ENCODE measurements around the gene TNFRSF19.

TNFRSF19 gene

GRCh38 chr13:23679220-23679619 is 109.0 kb downstream of the TNFRSF19 start:
- no peak for DNase-seq (ENCODE audit: low read depth in 1 of 2, low spot score in 1 of 2)
- in situ Hi-C loops (cut with HindIII; ENCODE audit: low pct_unique_long_range_greater_than_20kb, low sequenced_read_pairs) = no loop called here
- TF ChIP-seq JUND (IDR thresholded peaks at IDR 0.05; ENCODE audit: low read depth) = no peak

DNA sequence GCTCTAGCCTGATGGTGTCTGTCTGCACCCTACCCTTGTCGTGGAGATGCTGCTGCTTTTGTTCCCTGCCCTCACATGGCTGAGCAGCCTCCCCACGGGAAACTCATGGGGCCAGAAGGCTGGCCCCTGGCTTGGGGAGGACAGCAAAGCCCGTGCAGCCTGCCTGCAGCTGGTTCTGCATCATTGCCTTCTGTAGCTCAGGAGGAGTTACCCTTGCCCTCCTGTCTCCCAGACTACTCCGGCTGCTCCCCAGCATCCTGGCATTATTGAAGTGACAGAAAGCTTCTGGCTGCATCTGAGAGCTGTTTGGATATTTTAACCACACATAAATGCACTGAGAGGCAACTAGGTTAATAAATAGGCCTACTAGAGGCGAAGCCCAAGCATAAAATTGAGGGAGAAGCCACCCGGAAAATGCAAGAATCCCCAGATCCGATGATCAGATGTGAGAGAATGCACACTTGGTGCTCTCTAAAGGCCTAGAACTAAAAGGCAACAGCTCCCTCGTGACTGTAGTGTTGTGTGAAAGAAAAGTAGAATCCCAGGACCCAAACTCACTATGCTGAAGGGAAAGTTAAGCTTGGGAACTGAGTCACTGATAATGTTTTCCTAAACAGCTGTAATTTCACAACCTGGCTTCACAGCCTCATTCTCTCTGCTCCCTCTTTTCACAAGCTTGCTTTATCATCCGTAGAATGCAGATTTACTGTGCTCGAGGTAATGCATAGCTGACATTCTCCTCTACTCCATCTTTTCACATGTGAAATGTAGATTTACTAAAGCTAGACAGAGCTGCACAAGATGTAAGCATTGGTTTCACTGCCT is 110.8 kb downstream of the TNFRSF19 start:
- TF ChIP-seq JUND (IDR thresholded peaks at IDR 0.05; ENCODE audit: low read depth) = no peak
- in situ Hi-C loops (cut with HindIII; ENCODE audit: low pct_unique_long_range_greater_than_20kb, low sequenced_read_pairs) = no loop called here
- no peak for DNase-seq (ENCODE audit: low read depth in 1 of 2, low spot score in 1 of 2)

DNA sequence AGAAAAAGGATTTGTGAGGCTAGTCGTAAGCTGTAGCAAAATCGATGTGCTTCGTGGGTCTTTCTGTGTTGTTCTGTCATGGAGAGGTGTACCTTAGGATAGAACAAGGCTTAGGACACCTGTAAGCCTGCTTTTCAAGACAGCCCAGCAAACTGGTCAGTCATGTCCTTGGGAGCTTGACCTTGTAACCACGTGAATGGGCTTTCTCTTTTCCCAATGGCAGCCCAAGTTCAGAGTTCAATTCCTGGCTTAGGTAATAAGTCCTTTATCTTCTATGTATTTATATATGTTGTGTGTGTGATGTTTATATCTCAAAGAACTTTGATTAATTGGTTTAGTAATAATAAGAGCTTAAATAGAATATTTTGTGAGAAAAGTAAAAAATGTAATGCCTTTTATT is 112.9 kb downstream of the TNFRSF19 start:
- no peak for TF ChIP-seq JUND (IDR thresholded peaks at IDR 0.05; ENCODE audit: low read depth)

GRCh38 chr13:23684647-23685046 is 114.4 kb downstream of the TNFRSF19 start:
- no peak for TF ChIP-seq JUND (IDR thresholded peaks at IDR 0.05; ENCODE audit: low read depth)
- in situ Hi-C loops (cut with HindIII; ENCODE audit: low pct_unique_long_range_greater_than_20kb, low sequenced_read_pairs) = no loop called here
- no peak for DNase-seq (ENCODE audit: low read depth in 1 of 2, low spot score in 1 of 2)

More for the DNA sequence above, 112.9 kb downstream of the TNFRSF19 start:
- no peak for DNase-seq (ENCODE audit: low read depth in 1 of 2, low spot score in 1 of 2)
- in situ Hi-C loops (cut with HindIII; ENCODE audit: low pct_unique_long_range_greater_than_20kb, low sequenced_read_pairs) = no loop called here

GRCh38 chr13:23685416-23685815 is 115.2 kb downstream of the TNFRSF19 start:
- in situ Hi-C loops (cut with HindIII; ENCODE audit: low pct_unique_long_range_greater_than_20kb, low sequenced_read_pairs) = no loop called here
- no peak for DNase-seq (ENCODE audit: low read depth in 1 of 2, low spot score in 1 of 2)
- no peak for TF ChIP-seq JUND (IDR thresholded peaks at IDR 0.05; ENCODE audit: low read depth)

DNA sequence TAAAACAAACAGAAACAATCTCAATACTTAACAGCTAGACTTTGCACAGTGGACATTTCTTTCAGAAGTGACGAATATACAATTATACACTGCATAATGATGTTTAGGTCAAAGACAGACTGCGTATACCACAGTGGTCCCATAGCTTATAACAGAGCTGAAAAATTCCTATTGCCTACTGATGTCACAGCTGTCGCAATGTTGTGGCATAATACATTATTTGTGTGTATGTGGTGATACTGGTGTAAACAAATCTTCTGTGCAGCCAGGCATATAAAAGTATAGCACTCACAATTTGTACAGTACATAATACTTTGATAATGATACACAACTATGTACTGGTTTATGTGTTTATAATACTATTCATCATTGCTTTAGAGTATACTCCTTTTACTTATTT is 116.7 kb downstream of the TNFRSF19 start:
- in situ Hi-C loops (cut with HindIII; ENCODE audit: low pct_unique_long_range_greater_than_20kb, low sequenced_read_pairs) = no loop called here
- no peak for TF ChIP-seq JUND (IDR thresholded peaks at IDR 0.05; ENCODE audit: low read depth)
- no peak for DNase-seq (ENCODE audit: low read depth in 1 of 2, low spot score in 1 of 2)

DNA sequence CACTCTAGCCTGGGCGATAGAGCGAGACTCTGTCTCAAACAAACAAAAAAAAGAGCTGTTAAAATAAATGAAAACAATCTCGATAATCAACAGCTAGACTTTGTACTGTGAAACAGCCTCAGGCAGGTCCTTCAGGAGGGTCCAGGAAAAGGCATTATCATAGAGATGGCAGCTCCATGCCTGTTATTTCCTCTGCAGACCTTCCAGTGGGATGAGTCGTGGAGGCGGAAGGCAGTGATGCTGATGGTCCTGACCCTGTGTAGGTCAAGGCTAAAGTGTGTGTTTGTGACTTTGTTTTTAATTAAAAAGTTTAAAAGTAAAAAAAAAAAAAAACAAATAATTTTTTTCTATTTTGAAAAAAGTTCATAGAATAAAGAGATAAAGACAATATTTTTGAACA is 117.4 kb downstream of the TNFRSF19 start:
- TF ChIP-seq JUND (IDR thresholded peaks at IDR 0.05; ENCODE audit: low read depth) = no peak
- DNase-seq (ENCODE audit: low read depth in 1 of 2, low spot score in 1 of 2) = no peak
- in situ Hi-C loops (cut with HindIII; ENCODE audit: low pct_unique_long_range_greater_than_20kb, low sequenced_read_pairs) = no loop called here

- TF ChIP-seq JUND (IDR thresholded peaks at IDR 0.05; ENCODE audit: low read depth) = no peak
- in situ Hi-C loops (cut with HindIII; ENCODE audit: low pct_unique_long_range_greater_than_20kb, low sequenced_read_pairs) = no loop called here
- DNase-seq (ENCODE audit: low read depth in 1 of 2, low spot score in 1 of 2) = no peak
These were observed 118.1 kb downstream of the TNFRSF19 start for GRCh38 chr13:23688336-23688735.

DNA sequence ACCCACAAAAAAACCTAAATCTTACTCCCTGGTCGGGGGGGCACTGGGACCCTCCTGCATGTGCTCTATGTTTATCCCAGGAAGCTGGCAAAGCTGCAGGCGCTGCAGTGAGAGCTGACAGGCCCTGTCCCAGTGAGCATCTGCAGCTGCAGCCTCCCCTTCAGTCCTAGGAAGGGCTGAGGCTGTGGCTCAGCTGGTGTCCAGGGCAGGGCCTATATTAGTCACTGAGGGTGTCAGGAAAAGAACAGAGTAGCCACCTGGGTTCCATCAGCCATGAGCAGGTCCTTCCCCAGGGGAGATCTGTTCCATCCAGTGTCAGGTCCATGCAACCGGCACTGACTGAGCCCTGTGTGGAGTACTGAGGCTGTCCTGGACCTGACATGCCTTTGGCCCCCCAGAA is 120.5 kb downstream of the TNFRSF19 start:
- TF ChIP-seq JUND (IDR thresholded peaks at IDR 0.05; ENCODE audit: low read depth) = no peak
- no peak for DNase-seq (ENCODE audit: low read depth in 1 of 2, low spot score in 1 of 2)
- in situ Hi-C loops (cut with HindIII; ENCODE audit: low pct_unique_long_range_greater_than_20kb, low sequenced_read_pairs) = no loop called here

DNA sequence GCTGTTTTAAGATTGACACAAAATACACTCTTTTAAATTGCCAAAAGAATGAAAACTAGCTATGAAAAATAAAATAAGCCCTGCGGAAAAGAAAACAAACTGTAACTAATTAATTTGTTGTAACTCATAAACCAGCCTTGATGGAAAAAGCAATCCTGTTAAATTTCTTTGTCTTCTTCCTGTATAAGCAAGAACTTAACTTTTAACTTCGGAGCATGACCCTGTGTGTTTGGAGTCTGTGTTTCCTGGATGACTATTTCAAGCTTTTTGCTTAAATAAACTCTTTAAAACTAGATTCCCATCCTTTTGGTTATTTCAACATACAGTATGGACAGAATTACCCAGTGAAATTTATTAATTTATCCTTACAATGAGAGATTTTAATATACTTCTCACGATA is 122.6 kb downstream of the TNFRSF19 start:
- in situ Hi-C loops (cut with HindIII; ENCODE audit: low pct_unique_long_range_greater_than_20kb, low sequenced_read_pairs) = no loop called here
- DNase-seq (ENCODE audit: low read depth in 1 of 2, low spot score in 1 of 2) = no peak
- TF ChIP-seq JUND (IDR thresholded peaks at IDR 0.05; ENCODE audit: low read depth) = no peak

GRCh38 chr13:23695196-23695595 is 125.0 kb downstream of the TNFRSF19 start:
- no peak for DNase-seq (ENCODE audit: low read depth in 1 of 2, low spot score in 1 of 2)
- TF ChIP-seq JUND (IDR thresholded peaks at IDR 0.05; ENCODE audit: low read depth) = no peak
- in situ Hi-C loops (cut with HindIII; ENCODE audit: low pct_unique_long_range_greater_than_20kb, low sequenced_read_pairs) = no loop called here

- no peak for TF ChIP-seq JUND (IDR thresholded peaks at IDR 0.05; ENCODE audit: low read depth)
- in situ Hi-C loops (cut with HindIII; ENCODE audit: low pct_unique_long_range_greater_than_20kb, low sequenced_read_pairs) = no loop called here
- DNase-seq (ENCODE audit: low read depth in 1 of 2, low spot score in 1 of 2) = no peak
These were observed 125.7 kb downstream of the TNFRSF19 start for GRCh38 chr13:23695711-23696464.

GRCh38 chr13:23696610-23697009 is 126.4 kb downstream of the TNFRSF19 start:
- DNase-seq (ENCODE audit: low read depth in 1 of 2, low spot score in 1 of 2) = no peak
- no peak for TF ChIP-seq JUND (IDR thresholded peaks at IDR 0.05; ENCODE audit: low read depth)
- in situ Hi-C loops (cut with HindIII; ENCODE audit: low pct_unique_long_range_greater_than_20kb, low sequenced_read_pairs) = no loop called here

Measured in T47D (cell line).